Activated T-helper 2 cell treated with anti-CD3 and anti-CD28 coated beads, Interferon-gamma antibody, Interleukin-2, Interleukin-4, amounts not matched to agents 10 μg/mL and 5 μg/mL and 100 μg/mL, durations not matched to agents 14 hours and 24 hours and 36 hours (primary cell): ENCODE data around the gene DNAJC30. TPM values are rescaled to one million over a fixed set of nuclear protein-coding genes. Genes with fewer than 3 reads are reported as not detected.
"Not testable (repeated sequence)": the region's sequence is repeated elsewhere in the genome, so short reads cannot be mapped to it uniquely, and the experiment has no call there.

Source experiments
- DNase-seq: peaks from one replicate; pipeline ENCODE4 v3.0.0; 2021; ENCODE audit warnings: low spot score
- H3K27ac Mint-ChIP-seq: one replicate; pipeline ENCODE4 v1.8.0; 2021; ENCODE audit warnings: mixed read lengths
- H3K27me3 Mint-ChIP-seq: one replicate; pipeline ENCODE4 v1.8.0; 2021; ENCODE audit warnings: low read depth, mixed read lengths
- H3K36me3 Mint-ChIP-seq: one replicate; pipeline ENCODE4 v1.8.0; 2021; ENCODE audit warnings: low read depth, mixed read lengths
- H3K4me1 Mint-ChIP-seq: one replicate; pipeline ENCODE4 v1.8.0; 2021; ENCODE audit warnings: low read depth, mixed read lengths
- H3K4me3 Mint-ChIP-seq: one replicate; pipeline ENCODE4 v1.8.0; 2021; ENCODE audit warnings: low read depth, mild to moderate bottlenecking, moderate library complexity, mixed read lengths
- H3K9me3 Mint-ChIP-seq: one replicate; pipeline ENCODE4 v1.8.0; 2021; ENCODE audit warnings: mixed read lengths
- intact Hi-C: fragments of 100-400 bp; cut with micrococcal nuclease; formaldehyde crosslinking; loops from one replicate; pipeline ENCODE4 v1.15.1; 2023
- total RNA-seq: library from RNA; stranded (reverse); gene quantifications from 2 replicates; pipeline ENCODE4 v1.2.3, GENCODE V29; 2022

Gene DNAJC30
- total RNA-seq, 1 donor from 2014 or later, result 9.2 TPM

- intact Hi-C loops, result no loop called here
- H3K9me3 Mint-ChIP-seq, result no peaks in the 10 kb centered on the region
- no peak for DNase-seq
- H3K36me3 Mint-ChIP-seq, result peaks cover 47% of the 10 kb centered on the region
- H3K4me3 Mint-ChIP-seq, result no peak overlapping the region
- no peaks in the 10 kb centered on the region for H3K4me1 Mint-ChIP-seq
- no peaks in the 10 kb centered on the region for H3K27me3 Mint-ChIP-seq
- H3K27ac Mint-ChIP-seq, result no peak overlapping the region
These were observed 15.2 kb upstream of the DNAJC30 start for GRCh38 chr7:73698410-73698809.

DNA sequence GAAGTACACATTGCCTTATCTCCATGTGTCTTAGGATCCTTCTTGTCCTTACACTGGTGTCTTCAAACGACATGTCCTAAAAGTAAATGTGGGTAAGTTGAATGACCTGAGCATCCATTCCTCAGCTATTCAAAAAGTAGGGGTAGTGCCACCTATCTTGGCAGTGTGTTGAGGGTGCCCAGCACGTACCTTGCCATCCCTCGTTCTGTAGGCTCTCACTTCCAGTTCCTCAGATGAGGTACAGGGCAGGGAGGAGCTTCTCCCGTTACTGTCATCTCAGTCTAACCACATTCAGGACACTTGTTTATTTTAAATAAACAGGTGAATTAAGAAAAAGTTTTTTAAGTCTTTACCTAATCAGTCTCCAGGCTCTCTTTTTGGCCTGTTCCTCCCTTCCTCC is 13.1 kb upstream of the DNAJC30 start:
- intact Hi-C loops, result no loop called here
- Mint-ChIP-seq H3K27ac (no peak overlapping the region), H3K27me3 (no peaks in the 10 kb centered on the region), H3K36me3 (peaks cover 48% of the 10 kb centered on the region), H3K9me3 (no peaks in the 10 kb centered on the region), H3K4me3 (no peak overlapping the region), H3K4me1 (no peaks in the 10 kb centered on the region)
- no peak for DNase-seq

DNA sequence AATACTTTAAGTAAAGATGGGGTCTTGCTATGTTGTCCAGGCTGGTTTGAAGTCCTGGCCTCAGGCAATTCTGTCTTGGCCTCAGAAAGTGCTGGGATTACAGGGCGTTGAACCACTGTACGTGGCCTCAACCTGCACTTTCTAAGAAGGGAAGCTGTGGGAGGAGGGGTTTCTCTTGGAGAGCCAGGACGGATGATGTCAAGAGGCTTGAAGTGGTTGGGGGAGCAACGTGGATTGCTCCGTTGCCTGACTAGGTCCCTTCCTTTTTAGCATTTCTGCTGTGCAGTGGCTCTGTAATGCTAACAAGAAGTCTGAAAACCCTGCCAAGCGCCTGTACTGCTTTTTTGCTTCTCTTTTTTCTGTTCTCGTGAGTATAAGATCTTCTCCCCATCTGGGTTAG is 7.4 kb upstream of the DNAJC30 start:
- Mint-ChIP-seq H3K9me3 (no peaks in the 10 kb centered on the region), H3K27ac (no peak overlapping the region), H3K4me1 (peaks cover 15% of the 10 kb centered on the region), H3K4me3 (no peak overlapping the region), H3K27me3 (no peaks in the 10 kb centered on the region), H3K36me3 (peaks cover 66% of the 10 kb centered on the region)
- no peak for DNase-seq
- intact Hi-C loops, result no loop called here

DNA sequence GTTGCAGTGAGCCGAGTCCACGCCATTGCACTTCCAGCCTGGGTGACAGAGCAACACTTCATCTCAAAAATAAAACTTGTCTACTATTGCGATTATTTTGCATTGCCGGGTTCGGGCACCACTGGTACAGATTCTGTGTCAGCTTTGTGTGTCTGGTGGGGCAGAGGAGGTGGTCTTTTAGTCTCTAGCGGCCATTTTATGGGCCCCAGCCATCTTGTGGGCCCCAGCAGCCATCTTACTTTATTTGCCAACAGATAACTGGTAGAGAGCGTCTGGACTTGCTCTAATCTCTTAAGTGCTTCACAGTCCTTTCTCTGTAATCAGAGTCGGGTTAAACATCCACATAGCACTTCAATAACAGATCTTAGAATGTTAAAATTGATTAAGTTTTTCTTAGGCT is 5.0 kb upstream of the DNAJC30 start:
- Mint-ChIP-seq H3K9me3 (no peaks in the 10 kb centered on the region), H3K4me1 (peaks cover 18% of the 10 kb centered on the region), H3K36me3 (peaks cover 58% of the 10 kb centered on the region), H3K27ac (no peak overlapping the region), H3K4me3 (no peak overlapping the region), H3K27me3 (no peaks in the 10 kb centered on the region)
- intact Hi-C loops, result no loop called here
- no peak for DNase-seq

DNA sequence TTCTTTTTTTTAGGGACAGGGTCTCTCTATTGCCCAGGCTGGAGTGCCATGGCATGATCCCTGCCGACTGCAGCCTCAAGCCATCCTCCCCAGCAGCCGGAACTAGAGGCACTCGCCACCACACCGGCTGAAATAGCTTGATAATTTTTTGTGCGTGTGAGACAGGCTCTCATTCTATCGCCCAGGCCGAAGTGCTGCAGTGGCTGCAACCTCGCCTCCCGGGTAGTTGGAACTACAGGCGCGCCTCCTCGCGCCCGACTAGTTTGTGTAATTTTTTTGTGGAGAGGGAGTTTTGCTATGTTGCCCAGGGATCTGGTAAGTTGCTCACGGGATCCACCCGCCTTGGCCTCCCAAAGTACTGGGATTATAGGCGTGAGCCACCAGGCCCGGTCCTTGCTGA is 2.1 kb upstream of the DNAJC30 start:
- Mint-ChIP-seq H3K4me3 (peak overlapping the region; percentile 15), H3K27ac (no peak overlapping the region), H3K9me3 (no peaks in the 10 kb centered on the region), H3K27me3 (no peaks in the 10 kb centered on the region), H3K36me3 (peaks cover 47% of the 10 kb centered on the region), H3K4me1 (peaks cover 31% of the 10 kb centered on the region)
- intact Hi-C loops, result no loop called here
- DNase-seq, result no peak

- no peak for DNase-seq
- Mint-ChIP-seq H3K4me3 (peak overlapping the region; percentile 97), H3K9me3 (no peaks in the 10 kb centered on the region), H3K27me3 (no peaks in the 10 kb centered on the region), H3K36me3 (peaks cover 44% of the 10 kb centered on the region), H3K4me1 (peaks cover 27% of the 10 kb centered on the region), H3K27ac (peak overlapping the region; percentile 97)
- intact Hi-C loops, result loop anchor here (1.0 to 5.0 kb wide), 3 partner anchors 17 to 107 kb away; partner anchors contain the start of genes TBL2 and VPS37D
These were observed 788 bp upstream of the DNAJC30 start for GRCh38 chr7:73683788-73684693.

GRCh38 chr7:73682745-73683055 is 553 bp downstream of the DNAJC30 start:
- intact Hi-C loops, result loop anchor here (1.0 to 5.0 kb wide), 3 partner anchors 15 to 105 kb away; partner anchors contain the start of genes TBL2 and VPS37D
- H3K9me3 Mint-ChIP-seq, result no peaks in the 10 kb centered on the region
- H3K4me1 Mint-ChIP-seq, result peaks cover 19% of the 10 kb centered on the region
- no peak for DNase-seq
- peaks cover 48% of the 10 kb centered on the region for H3K36me3 Mint-ChIP-seq
- H3K4me3 Mint-ChIP-seq, result peak overlapping the region; percentile 97
- H3K27ac Mint-ChIP-seq, result peak overlapping the region; percentile 82
- no peaks in the 10 kb centered on the region for H3K27me3 Mint-ChIP-seq

DNA sequence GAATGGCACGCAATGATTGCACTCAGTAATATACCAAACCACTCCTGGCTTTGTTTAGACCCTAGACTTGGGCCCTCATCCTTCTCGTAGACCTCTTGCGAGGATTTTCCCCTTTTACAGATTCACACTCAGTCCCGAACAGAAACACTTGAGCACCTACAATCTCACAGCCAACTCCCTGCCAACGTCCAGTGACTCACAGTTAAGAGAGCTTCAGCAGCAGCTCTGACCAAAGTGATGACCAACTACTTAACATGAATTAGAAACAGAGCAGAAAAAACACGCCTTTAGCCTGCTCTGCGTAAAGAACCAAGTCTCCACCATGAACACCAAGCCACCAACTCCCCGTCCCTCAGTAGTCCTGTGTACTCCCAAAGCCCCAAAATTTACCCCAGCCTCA is 2.2 kb downstream of the DNAJC30 start:
- intact Hi-C loops, result loop anchor here (5.0 kb wide), 1 partner anchor 104 kb away; the partner anchor contains the start of gene TBL2
- Mint-ChIP-seq H3K4me1 (peaks cover 16% of the 10 kb centered on the region), H3K27me3 (no peaks in the 10 kb centered on the region), H3K27ac (no peak overlapping the region), H3K4me3 (peak overlapping the region; percentile 97), H3K9me3 (no peaks in the 10 kb centered on the region), H3K36me3 (peaks cover 35% of the 10 kb centered on the region)
- DNase-seq, result no peak

DNA sequence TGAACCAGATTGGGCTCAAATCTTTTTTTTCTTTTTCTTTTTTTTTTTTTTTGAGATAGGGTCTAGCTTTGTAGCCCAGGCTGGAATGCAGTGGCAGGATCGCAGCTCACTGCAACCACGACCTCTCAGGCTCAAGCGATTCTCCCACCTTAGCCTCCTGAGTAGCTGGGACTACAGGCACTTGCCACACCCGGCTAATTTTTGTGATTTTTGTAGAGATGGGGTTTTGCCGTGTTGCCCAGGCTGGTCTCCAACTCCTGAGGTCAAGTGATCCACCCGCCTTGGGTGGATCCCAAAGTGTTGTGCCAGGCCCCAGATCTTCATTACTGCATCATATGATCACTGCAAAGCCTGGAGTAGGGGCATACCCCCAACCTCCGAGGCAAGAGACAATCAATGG is 2.8 kb downstream of the DNAJC30 start:
- peaks cover 33% of the 10 kb centered on the region for H3K36me3 Mint-ChIP-seq
- H3K27me3 Mint-ChIP-seq, result no peaks in the 10 kb centered on the region
- H3K4me1 Mint-ChIP-seq, result peaks cover 16% of the 10 kb centered on the region
- no peaks in the 10 kb centered on the region for H3K9me3 Mint-ChIP-seq
- intact Hi-C loops, result loop anchor here (5.0 kb wide), 1 partner anchor 103 kb away; the partner anchor contains the start of gene TBL2
- no peak for DNase-seq
- peak overlapping the region; percentile 97 for H3K4me3 Mint-ChIP-seq
- H3K27ac Mint-ChIP-seq, result no peak overlapping the region

DNA sequence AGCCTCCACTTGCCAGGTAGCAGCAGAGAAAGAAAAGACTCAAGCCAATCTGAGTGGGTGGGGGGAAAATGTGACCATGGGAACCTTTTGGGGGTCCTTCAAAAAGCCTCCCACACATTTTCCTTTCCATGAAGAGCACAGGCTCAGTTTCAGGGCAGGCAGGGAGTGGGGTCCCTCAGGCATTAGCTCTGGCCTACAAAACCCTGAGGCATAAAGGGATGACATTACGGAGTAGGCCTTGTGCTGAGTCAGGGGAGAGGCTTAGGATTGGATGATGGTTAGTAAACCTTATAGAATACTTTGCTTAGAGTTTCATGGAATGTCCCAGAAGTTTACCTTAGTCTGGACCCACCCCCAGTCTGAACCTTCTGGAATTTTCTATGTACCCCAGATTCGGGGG is 3.5 kb downstream of the DNAJC30 start:
- peaks cover 33% of the 10 kb centered on the region for H3K36me3 Mint-ChIP-seq
- no peaks in the 10 kb centered on the region for H3K9me3 Mint-ChIP-seq
- peaks cover 16% of the 10 kb centered on the region for H3K4me1 Mint-ChIP-seq
- no peak overlapping the region for H3K27ac Mint-ChIP-seq
- DNase-seq, result no peak
- intact Hi-C loops, result loop anchor here (5.0 kb wide), 1 partner anchor 102 kb away; the partner anchor contains the start of gene TBL2
- no peak overlapping the region for H3K4me3 Mint-ChIP-seq
- no peaks in the 10 kb centered on the region for H3K27me3 Mint-ChIP-seq

GRCh38 chr7:73678862-73679261 is 4.4 kb downstream of the DNAJC30 start:
- Mint-ChIP-seq H3K4me1 (peaks cover 14% of the 10 kb centered on the region), H3K27me3 (no peaks in the 10 kb centered on the region), H3K4me3 (no peak overlapping the region), H3K9me3 (no peaks in the 10 kb centered on the region), H3K36me3 (peaks cover 32% of the 10 kb centered on the region), H3K27ac (no peak overlapping the region)
- intact Hi-C loops, result no loop called here
- DNase-seq, result no peak

DNA sequence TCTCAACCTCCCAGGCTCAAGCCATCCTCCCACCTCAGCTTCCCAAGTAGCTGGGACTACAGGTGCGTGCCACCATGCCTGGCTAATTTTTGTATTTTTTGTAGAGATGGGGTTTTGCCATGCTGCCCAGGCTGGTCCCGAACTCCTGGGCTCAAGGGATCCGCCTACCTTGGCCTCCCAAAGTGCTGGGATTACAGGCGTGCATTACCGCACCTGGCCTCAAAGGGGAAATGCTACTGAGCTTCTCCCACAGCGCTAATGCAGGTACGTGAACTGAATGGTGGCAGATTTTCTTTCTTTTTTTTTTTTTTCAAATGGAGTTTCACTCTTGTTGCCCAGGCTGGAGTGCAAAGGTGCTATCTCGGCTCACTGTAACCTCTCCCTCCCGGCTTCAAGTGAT is 7.2 kb downstream of the DNAJC30 start:
- H3K9me3 Mint-ChIP-seq, H3K4me3 Mint-ChIP-seq, H3K4me1 Mint-ChIP-seq, H3K27me3 Mint-ChIP-seq, intact Hi-C loops, H3K27ac Mint-ChIP-seq, DNase-seq: not testable (repeated sequence)
- peaks cover 23% of the 10 kb centered on the region for H3K36me3 Mint-ChIP-seq

- Mint-ChIP-seq H3K36me3 (peaks cover 17% of the 10 kb centered on the region), H3K4me1 (no peaks in the 10 kb centered on the region), H3K27ac (no peak overlapping the region), H3K9me3 (no peaks in the 10 kb centered on the region), H3K27me3 (peaks cover 11% of the 10 kb centered on the region), H3K4me3 (no peak overlapping the region)
- DNase-seq, result no peak
- intact Hi-C loops, result no loop called here
These were observed 8.7 kb downstream of the DNAJC30 start for GRCh38 chr7:73674468-73675124.
